ENCODE results near the gene LEMD2.
A peak's percentile ranks its signal among the peaks of the same experiment; 100 is the strongest.

Gene LEMD2

GRCh38 chr6:33772082-33772830, 16.7 kb downstream of the LEMD2 start:
- DNase-seq: no peak

GRCh38 chr6:33771146-33772081, 17.5 kb downstream of the LEMD2 start:
- DNase-seq: peak; percentile 47 to 64

DNA sequence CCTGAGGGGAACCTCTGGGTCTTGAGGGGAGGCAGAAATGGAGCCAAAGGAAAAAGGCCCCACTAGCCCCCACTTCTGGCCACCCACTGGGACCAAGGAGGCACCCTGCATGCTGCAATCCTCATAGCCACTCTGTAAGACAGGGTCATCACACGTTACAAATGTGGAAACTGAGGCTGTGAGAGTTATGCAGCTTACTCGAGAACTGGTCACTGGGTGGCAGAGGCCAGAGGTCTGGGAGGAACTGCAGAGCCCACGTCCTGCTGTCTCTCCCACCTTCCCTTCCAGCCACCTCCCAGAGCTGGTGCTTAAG, 18.1 kb downstream of the LEMD2 start:
- no peak for DNase-seq

DNA sequence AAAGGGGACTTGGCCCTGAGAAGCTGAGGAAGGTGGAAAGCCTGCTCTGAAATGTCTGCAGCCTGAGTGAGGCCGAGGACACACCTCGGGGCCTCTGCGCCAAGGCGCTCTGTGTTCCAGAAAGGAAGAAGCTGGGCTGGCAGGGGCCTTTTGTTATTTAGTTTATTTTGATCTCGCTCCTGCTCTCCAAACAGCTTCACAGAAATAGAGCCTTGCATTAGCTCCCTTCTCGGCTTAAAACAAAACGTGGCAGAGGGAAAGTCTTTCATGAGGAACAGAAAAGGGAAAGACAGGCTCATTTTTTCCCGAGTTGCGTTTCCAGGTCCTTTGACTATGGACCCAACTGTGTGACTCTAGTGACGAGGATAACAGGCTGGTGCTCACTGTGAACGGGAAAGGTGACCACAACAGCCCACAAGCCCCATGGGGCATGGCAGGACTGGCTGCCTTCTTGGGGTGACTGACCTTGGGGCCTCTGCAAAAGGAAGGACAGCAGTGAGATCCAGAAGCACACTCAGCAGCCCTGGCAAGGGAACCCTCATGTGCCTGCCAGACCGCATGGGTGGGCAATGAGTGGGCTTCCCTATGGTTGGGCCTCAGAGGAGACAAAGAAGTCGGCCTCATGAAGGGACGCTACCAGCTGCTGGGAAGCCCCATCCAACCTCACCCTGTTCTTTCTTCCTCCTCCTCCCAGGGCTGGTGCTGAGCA, 18.7 kb downstream of the LEMD2 start:
- no peak for DNase-seq

- DNase-seq: no peak
Observed at GRCh38 chr6:33769248-33769821, 19.6 kb downstream of the LEMD2 start.

- DNase-seq: peak; percentile 61 to 71
Observed at GRCh38 chr6:33768644-33769120, 20.2 kb downstream of the LEMD2 start.

DNA sequence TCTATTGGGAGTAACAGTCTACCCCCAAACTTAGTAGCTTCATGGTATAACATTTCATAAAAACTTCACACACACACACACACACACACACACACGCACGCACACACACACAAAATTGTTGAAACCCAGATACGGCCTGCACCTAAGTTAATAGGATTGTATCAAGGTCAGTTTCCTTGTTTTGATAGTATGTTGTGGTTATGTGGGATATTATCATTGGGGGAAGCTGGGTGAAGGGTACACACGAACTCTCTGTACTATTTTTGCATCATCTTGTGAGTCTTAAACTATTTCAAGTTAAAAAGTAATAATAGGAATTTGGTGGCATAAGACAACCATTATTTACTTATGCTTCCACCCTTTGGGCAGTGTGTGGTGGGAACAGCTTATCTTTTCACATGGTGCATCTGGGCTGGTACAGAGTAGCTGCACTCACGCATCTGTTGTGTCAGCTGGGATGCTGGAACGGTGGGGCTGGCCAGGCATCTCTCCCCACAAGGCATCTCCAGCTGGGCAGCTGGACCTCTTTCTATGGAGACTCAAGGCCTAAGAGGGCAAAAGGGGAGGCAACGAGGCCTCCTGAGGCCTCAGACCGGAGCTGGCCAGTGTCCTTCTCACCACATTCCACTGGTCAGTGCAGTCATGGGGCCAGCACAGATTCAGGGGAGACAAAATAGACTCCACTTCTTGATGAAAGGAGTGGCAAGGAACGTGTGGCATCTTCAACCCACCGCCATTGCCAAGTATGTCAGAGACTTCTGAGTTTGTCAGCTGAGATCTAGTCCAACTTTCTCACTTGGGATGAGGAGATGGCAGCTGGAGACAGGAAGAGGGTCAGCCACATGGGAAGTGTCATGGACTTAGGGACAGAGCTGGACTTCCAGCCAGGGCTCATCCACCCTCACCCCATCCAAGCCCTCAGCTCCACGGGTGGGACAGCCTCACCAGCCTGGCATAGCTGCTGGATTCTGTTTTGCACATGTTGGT, 21.7 kb downstream of the LEMD2 start:
- DNase-seq: no peak

- DNase-seq: no peak
Observed at GRCh38 chr6:33765368-33765767, 23.6 kb downstream of the LEMD2 start.

DNA sequence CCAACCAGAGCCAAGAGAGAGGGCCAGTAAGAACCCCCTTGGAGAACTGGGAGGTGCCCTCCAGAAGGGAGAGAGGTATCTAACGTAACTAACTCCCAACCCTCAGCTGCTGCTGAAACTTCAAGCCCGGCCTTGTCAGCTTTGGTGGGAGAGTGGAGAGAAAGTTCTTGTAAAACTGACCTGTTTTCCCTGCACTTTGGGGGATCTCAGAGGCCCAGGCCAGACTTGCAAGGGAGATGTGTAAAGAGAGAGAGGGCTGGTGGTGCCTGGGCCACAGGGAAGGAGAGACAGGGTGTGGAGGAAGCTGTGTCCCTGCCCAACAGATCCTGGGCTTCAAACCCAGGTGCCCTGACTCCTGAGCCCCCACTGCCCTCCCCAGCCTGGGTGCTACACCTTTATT, 24.9 kb downstream of the LEMD2 start:
- DNase-seq: no peak

DNA sequence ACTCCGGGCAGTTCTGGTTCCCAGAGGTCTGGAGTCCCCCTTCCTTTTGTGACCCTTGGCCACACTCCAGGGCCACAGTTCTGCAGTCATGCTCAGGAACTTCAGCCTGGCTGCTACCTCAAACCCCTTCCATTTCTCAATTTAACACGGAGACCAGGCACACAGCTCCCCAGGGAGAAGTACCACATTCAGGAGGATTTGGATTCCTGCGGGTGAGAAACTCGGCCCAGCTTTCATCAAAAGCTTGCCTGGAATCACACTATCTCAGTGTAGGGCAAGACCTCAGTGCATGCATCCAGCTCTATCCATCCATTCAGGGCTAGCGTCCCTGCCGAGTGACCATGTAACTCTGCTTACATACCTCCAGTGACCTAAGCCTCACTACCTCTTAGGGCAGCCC, 25.4 kb downstream of the LEMD2 start:
- no peak for DNase-seq

DNA sequence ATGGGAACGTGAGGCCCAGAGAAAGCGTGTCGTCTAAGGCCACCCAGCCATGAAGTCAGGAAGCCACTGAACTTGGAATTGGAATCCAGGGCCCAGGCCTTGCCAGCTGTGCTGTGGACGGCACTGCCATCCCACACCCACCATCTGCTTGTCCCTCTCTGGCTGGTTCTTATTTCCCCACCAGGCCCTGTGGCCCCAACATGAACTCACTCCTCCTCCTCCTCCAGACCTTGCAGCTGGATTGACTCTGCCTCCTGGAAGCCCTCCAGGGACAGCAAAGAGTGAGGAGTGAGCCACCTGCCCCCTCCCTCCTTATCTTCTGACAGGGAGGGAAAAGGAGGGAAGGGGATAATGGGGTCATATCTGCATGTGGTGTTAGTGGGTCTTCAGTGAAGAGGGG, 26.2 kb downstream of the LEMD2 start:
- no peak for DNase-seq

GRCh38 chr6:33761922-33762629, 26.9 kb downstream of the LEMD2 start:
- peak; percentile 22 to 31 for DNase-seq

DNA sequence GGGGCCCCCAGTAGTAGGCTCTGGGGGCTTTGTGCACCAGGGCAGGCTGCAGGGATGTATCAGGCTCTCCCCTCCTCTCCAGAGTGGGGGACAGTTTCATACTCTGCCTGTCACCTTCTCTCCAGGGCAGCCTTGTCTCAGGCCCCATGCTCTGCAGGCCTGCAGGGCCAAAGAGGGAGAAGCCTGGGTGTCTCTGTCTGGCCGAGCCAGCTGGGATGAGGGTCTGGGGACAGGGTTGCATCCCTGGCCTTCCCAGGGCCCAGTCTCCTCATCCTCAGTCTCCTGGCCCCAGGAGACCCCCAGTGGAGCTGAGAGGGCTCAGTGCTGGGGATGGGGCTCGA, 27.4 kb downstream of the LEMD2 start:
- no peak for DNase-seq

DNA sequence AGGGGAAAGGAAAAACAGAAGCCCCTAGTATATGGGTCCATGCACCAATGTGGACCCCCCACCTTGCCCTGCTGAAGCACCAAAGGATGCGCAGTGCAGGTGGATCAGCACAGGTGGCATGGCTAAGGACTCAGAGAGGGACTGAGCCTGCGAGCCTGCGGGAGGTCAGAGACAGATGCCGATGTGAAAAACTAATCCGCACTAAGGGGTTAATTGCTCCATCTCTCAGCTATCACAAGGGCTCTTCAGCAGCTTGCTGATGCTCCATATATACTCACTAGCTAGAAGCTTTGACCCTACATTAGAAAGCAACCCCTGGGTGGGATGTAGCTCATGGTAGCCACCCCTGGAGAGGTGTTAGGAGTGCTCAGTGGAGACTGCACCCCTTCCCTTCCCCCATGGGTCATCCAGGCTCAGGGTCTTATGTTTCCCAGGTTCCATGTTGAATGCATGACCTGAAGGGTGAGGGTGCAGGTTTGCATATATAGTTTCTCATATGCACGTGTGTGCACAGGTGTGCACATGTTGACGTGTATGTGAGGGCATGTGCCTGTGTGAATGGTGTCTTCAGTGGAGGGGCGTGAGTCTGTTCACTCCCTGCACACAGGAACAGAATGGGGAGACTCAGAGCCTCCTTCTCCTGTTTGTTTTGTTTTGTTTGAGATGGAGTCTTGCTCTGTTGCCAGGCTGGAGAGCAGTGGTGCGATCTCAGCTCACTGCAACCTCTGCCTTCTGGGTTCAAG, 28.9 kb downstream of the LEMD2 start:
- DNase-seq: no peak

DNA sequence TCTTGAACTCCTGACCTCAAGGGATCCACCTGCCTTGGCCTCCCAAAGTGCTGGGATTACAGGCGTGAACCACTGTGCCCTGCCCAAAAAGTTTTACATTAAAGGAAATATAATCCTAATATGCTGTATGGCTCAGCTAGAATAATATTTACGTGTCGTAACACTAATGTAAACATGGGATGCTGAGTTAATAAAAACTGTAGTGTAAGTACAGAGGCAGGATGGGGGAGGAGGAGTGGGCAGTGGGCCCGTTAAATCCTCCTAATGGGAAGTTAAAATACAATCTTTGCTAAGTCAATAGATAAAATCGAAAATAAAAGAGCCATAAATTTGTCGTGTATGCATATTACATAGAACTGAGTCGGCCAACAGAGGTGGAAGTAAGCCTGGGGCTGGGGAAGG, 30.1 kb downstream of the LEMD2 start:
- DNase-seq: no peak

DNA sequence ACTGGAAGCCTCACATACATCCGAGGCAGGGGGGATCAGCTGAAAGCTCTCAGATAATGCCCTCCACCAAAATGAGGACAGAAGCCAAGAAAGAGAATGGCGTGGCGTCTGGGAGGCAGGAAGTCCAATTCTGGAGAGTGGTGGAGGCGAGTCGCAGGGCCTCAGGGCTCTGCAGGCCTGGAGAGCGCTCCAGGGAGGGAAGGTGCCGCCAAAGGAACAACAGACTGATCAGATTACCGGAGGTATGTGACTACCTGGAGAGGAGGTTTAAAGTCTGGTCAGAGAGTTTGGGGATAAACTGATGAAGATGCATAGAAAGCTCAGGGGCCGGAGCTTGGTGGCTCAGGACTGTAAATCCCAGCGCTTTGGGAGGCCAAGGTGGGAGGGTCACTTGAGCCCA, 31.0 kb downstream of the LEMD2 start:
- no peak for DNase-seq

DNA sequence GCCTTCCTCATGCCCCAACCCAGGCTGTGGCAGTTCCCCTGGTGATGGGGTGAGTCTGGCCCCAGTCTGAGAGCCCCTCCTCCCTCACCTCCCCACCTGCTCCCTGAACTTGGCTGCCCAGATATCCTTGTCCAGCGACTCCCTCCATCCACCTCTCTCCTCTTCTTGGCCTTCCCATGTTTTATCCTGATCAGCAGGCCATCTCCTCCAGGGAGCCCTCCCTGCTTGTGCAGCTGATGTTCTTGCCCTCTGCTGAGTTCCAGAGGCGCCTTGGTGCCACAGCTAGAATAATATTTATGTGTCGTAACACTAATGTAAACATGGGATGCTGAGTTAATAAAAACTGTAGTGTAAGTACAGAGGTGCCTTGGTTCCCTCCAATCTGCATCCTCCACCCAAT, 31.8 kb downstream of the LEMD2 start:
- DNase-seq: no peak

DNA sequence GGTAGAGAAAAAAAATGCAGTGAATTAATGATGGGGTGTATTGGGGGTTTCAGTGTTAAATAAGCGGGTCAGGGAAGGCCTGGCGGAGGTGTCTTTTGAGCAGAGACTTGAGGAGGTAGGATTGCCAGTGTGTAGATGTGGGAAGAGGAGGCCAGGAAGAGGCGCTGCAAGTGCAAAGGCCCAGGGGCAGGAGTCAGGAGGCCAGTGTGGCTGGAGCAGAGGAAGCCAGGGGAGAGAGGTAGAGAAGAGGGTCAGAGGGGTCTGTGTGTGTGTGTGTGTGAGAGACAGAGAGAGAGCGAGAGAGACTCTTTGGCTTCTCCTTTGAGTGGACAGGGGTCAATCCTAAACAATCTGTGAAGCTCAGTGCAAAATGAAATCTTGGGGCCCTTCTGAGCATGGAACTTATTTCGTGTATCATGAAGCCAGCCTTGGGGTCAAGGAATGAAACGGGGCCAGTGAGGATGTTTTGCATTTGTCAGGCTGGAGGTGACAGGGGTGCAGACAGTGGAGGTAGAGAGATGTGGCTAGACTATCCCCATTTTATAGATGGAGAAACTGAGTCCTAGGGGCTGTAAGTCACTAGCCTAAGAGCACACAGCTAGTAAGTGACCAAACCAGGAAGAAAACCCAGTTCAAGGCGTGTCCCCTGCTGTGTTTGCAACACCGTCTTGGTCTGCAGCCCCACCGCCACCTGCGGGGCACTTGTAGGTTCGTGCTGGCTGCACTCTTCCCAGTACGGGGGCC, 32.5 kb downstream of the LEMD2 start:
- DNase-seq: no peak

GRCh38 chr6:33755070-33755869, 33.7 kb downstream of the LEMD2 start:
- no peak for DNase-seq

Measured in stimulated activated CD4-positive, alpha-beta T cell treated with anti-CD3 and anti-CD28 coated beads, Interleukin-4, amount 100 ng/mL, for 4 hours (primary cell).